Stomach (tissue), 9 donors: ENCODE measurements around the gene TUBG2. TPM values are rescaled to one million over a fixed set of nuclear protein-coding genes. Genes with fewer than 3 reads are reported as not detected.

Experiments used
- DNase-seq, 2 donors: peaks; one replicate each; pipeline versions ENCODE4 v3.0.0 to v3.0.0-alpha.2; 2013 to 2019
- H3K27ac ChIP-seq, 5 donors: fragments of 200-600 bp in 4 of 5; sonication (generic) in 4 of 5; one replicate each; pipeline ENCODE4 v1.5.1; 2013 to 2019; ENCODE audit warnings: mild to moderate bottlenecking in 1 of 5, moderate library complexity in 1 of 5
- H3K27me3 ChIP-seq, 3 donors: fragments of 200-600 bp; sonication (generic); one replicate each; pipeline ENCODE4 v1.5.1; 2017 to 2019; ENCODE audit warnings: mixed run types in 1 of 3
- H3K36me3 ChIP-seq, 4 donors: fragments of 200-600 bp; sonication (generic); 1 replicate in 3 of 4; 2 replicates in 1 of 4; pipeline ENCODE4 v1.5.1; 2016 to 2019
- H3K4me1 ChIP-seq, 4 donors: fragments of 200-600 bp; sonication (generic); one replicate each; pipeline ENCODE4 v1.5.1; 2016 to 2019
- H3K4me3 ChIP-seq, 4 donors: fragments of 200-600 bp; sonication (generic) in 3 of 4; one replicate each; pipeline ENCODE4 v1.5.1; 2016 to 2019; ENCODE audit warnings: mild to moderate bottlenecking in 1 of 4
- H3K9me3 ChIP-seq, 4 donors: fragments of 200-600 bp; sonication (generic); one replicate each; pipeline ENCODE4 v1.5.1; 2016 to 2019
- EP300 ChIP-seq: sonication (generic); formaldehyde crosslinking; IDR thresholded peaks from one replicate; pipeline ENCODE4 v1.6.1; 2017; ENCODE audit warnings: antibody characterized with exemption
- POLR2A ChIP-seq, 4 donors: fragments of 450-650 bp; IDR thresholded peaks; one replicate each; pipeline ENCODE4 v1.6.1; 2016; ENCODE audit warnings: antibody characterized with exemption in 4 of 4, control low read depth in 2 of 4, mild to moderate bottlenecking in 1 of 4, moderate library complexity in 1 of 4
- POLR2AphosphoS5 ChIP-seq, 3 donors: sonication (generic); formaldehyde crosslinking; IDR thresholded peaks; one replicate each; pipeline ENCODE4 v1.6.1; 2016; ENCODE audit warnings: antibody characterized with exemption in 3 of 3
- WGBS, 5 donors: extraction: QIAGEN DNeasy Blood & Tissue Kit in 3 of 5; methylation state at CpG; one replicate each; pipeline versions ENCODE4 v1.1.5 to v1.1.7; 2013 to 2018; 5-methylcytosine and 5-hydroxymethylcytosine counted together
- intact Hi-C: fragments of 100-400 bp; cut with DNase I; formaldehyde crosslinking; loops from one replicate; pipeline ENCODE4 v1.15.1; 2023; ENCODE audit warnings: low total_unique reads
- polyA plus RNA-seq, 3 donors: library from polyadenylated mRNA; stranded (reverse); fragments of 200-250 nt; gene quantifications; one replicate each; pipeline ENCODE4 v1.2.3, GENCODE V29; 2013
- total RNA-seq, 5 donors: library from RNA; depleted of rRNA; stranded (reverse); fragments of >200 nt; gene quantifications; one replicate each; pipeline versions ENCODE4 v1.1.0 to v1.2.3, GENCODE V29; 2014 to 2016
- TF ChIP-seq, protein P1 (sequence below), 7 experiments: fragments of 450-650 bp in 4 of 7; fragments of 200-600 bp in 3 of 7; sonication (generic) in 3 of 7; IDR thresholded peaks; one replicate each; pipeline ENCODE4 v1.5.1; 2016 to 2019; ENCODE audit warnings: antibody characterized with exemption in 7 of 7, control low read depth in 2 of 7, mild to moderate bottlenecking in 1 of 7
- donor health status: healthy with polysubstance abuse.
- donor health status: Bipolar disorder and iron deficiency.
- donor health status: healthy.

Gene TUBG2
- total and polyA plus RNA-seq, 8 donors: 4.3 to 181 (median 15.9) TPM

DNA sequence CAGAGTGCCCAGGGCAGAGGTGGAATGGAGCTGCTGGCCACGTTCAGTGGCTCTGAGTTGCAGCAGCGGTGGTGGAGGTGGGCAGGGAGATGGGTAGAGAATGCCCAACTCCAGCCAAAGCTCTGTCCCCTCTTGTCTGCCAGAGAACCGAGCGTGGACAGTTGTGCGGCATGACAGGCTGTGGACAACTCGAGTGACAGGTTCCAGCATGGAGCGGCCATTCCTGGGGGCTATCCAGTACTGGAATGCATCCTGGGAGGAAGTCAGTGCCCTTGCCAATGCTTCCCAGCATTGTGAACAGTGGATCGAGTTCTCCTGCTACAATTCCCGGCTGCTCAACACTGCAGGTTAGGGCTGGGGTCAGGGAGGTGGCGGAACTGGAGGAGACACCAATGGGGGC is 31.5 kb downstream of the TUBG2 start:
- H3K27me3 ChIP-seq: no peaks in the 10 kb centered on the region
- H3K27ac ChIP-seq: no peak overlapping the region
- peaks cover 10 to 86% (median 66%) of the 10 kb centered on the region in 4 donors for H3K36me3 ChIP-seq
- H3K4me1 ChIP-seq: no peaks in the 10 kb centered on the region
- TF ChIP-seq EP300: no peak
- TF ChIP-seq, protein P1, sequence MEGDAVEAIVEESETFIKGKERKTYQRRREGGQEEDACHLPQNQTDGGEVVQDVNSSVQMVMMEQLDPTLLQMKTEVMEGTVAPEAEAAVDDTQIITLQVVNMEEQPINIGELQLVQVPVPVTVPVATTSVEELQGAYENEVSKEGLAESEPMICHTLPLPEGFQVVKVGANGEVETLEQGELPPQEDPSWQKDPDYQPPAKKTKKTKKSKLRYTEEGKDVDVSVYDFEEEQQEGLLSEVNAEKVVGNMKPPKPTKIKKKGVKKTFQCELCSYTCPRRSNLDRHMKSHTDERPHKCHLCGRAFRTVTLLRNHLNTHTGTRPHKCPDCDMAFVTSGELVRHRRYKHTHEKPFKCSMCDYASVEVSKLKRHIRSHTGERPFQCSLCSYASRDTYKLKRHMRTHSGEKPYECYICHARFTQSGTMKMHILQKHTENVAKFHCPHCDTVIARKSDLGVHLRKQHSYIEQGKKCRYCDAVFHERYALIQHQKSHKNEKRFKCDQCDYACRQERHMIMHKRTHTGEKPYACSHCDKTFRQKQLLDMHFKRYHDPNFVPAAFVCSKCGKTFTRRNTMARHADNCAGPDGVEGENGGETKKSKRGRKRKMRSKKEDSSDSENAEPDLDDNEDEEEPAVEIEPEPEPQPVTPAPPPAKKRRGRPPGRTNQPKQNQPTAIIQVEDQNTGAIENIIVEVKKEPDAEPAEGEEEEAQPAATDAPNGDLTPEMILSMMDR (IDR thresholded peaks at IDR 0.05): no peak
- TF ChIP-seq POLR2A (IDR thresholded peaks at IDR 0.05): no peak
- TF ChIP-seq POLR2AphosphoS5 (IDR thresholded peaks at IDR 0.05): no peak
- intact Hi-C loops: no loop called here
- DNase-seq: no peak
- WGBS, 5 donors: 85 to 91% (median 88%) methylated on average over 8 to 10 of the region's 10 CpGs
- H3K4me3 ChIP-seq: no peak overlapping the region
- no peaks in the 10 kb centered on the region for H3K9me3 ChIP-seq

DNA sequence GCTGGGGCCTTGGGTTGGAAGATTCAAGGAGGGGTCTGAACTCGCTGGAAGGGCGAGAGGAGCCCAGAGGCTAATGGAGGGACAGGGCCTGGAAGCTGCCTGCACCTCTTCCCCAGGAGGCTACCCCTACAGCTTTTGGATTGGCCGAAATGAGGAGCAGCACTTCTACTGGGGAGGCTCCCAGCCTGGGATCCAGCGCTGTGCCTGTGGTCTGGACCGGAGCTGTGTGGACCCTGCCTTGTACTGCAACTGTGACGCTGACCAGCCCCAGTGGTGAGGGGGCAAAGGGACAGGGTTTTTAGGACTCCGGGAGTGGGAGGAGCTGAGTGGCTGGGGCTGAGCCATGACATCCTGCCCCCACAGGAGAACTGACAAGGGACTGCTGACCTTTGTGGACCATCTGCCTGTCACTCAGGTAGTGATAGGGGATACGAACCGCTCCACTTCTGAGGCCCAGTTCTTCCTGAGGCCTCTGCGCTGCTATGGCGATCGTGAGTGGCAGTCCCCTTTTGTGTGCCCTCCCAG is 32.0 kb downstream of the TUBG2 start:
- no peaks in the 10 kb centered on the region for H3K4me1 ChIP-seq
- H3K9me3 ChIP-seq: no peaks in the 10 kb centered on the region
- DNase-seq: no peak
- H3K4me3 ChIP-seq: no peak overlapping the region
- no peak overlapping the region for H3K27ac ChIP-seq
- intact Hi-C loops: no loop called here
- H3K36me3 ChIP-seq: peaks cover 10 to 86% (median 68%) of the 10 kb centered on the region in 4 donors
- TF ChIP-seq POLR2AphosphoS5 (IDR thresholded peaks at IDR 0.05): no peak
- TF ChIP-seq, protein P1 (IDR thresholded peaks at IDR 0.05): no peak
- no peak for TF ChIP-seq POLR2A (IDR thresholded peaks at IDR 0.05)
- TF ChIP-seq EP300: no peak
- 91 to 96% (median 95%) methylated on average over 12 of the region's 12 CpGs for WGBS, 5 donors
- H3K27me3 ChIP-seq: no peaks in the 10 kb centered on the region

DNA sequence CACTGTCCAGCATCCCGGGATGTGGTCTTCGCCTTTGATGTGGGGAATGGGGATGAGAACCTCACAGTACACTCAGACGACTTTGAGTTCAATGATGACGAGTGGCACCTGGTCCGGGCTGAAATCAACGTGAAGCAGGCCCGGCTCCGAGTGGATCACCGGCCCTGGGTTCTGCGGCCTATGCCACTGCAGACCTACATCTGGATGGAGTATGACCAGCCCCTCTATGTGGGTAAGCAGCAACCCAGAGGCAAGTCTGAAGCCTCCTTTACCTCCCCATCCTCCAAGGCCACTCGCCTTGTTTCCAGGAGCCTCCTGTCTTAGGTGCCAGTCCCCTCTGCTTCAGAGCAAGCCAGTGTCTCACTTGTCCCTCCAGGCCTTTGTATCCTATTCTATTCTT is 33.4 kb downstream of the TUBG2 start:
- 83 to 90% (median 88%) methylated on average over 11 of the region's 11 CpGs for WGBS, 5 donors
- peaks cover 16 to 91% (median 79%) of the 10 kb centered on the region in 4 donors for H3K36me3 ChIP-seq
- intact Hi-C loops: no loop called here
- no peak overlapping the region for H3K27ac ChIP-seq
- H3K9me3 ChIP-seq: no peaks in the 10 kb centered on the region
- TF ChIP-seq, protein P1 (IDR thresholded peaks at IDR 0.05): no peak
- no peak for TF ChIP-seq POLR2A (IDR thresholded peaks at IDR 0.05)
- TF ChIP-seq POLR2AphosphoS5 (IDR thresholded peaks at IDR 0.05): no peak
- TF ChIP-seq EP300: no peak
- no peaks in the 10 kb centered on the region for H3K4me1 ChIP-seq
- no peak for DNase-seq
- H3K27me3 ChIP-seq: no peaks in the 10 kb centered on the region
- H3K4me3 ChIP-seq: no peak overlapping the region

DNA sequence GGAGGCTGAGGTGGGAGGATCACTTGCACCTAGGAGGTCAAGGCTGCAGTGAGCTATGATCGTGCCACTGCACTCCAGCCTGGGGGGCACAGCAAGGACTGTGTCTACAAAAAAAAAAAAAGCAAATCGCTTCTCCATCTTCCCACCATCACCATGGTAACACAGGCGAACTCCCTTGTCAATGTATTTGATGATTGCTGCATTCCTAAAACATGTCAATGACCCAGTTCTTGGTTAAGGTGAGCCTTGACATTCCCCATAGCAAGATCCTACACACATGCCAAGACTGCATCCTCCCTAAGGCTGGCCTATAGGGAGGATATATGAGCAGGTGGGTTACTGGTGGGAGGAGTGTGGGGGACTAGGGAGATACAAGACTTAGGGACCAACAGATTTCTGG is 35.4 kb downstream of the TUBG2 start:
- DNase-seq: no peak
- Histone ChIP-seq H3K4me1 (peaks cover 0 to 11% (median 3%) of the 10 kb centered on the region in 4 donors), H3K9me3 (no peaks in the 10 kb centered on the region), H3K27me3 (no peaks in the 10 kb centered on the region), H3K27ac (no peak overlapping the region), H3K36me3 (peaks cover 17 to 98% (median 92%) of the 10 kb centered on the region in 4 donors), H3K4me3 (no peak overlapping the region)
- WGBS, 5 donors: 79 to 98% (median 88%) methylated on average over 3 of the region's 3 CpGs
- intact Hi-C loops: no loop called here
- no peak for TF ChIP-seq POLR2AphosphoS5 (IDR thresholded peaks at IDR 0.05)
- TF ChIP-seq EP300: no peak
- TF ChIP-seq POLR2A (IDR thresholded peaks at IDR 0.05): no peak

DNA sequence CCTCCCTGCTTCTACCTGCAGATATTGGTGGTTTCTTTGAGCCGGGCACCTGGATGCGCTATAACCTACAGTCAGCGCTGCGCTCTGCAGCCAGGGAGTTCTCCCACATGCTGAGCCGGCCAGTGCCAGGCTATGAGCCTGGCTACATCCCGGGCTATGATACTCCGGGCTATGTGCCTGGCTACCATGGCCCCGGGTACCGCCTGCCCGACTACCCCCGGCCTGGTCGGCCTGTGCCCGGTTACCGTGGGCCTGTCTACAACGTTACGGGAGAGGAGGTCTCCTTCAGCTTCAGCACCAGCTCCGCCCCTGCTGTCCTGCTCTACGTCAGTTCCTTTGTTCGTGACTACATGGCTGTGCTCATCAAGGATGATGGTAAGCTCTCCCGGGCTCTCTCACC is 36.4 kb downstream of the TUBG2 start:
- intact Hi-C loops: no loop called here
- no peak for DNase-seq
- H3K36me3 ChIP-seq: peaks cover 18 to 99% (median 96%) of the 10 kb centered on the region in 4 donors
- TF ChIP-seq EP300 (no peak), POLR2AphosphoS5 (IDR thresholded peaks at IDR 0.05) (no peak), POLR2A (IDR thresholded peaks at IDR 0.05) (no peak)
- TF ChIP-seq, protein P1 (IDR thresholded peaks at IDR 0.05): no peak
- H3K4me3 ChIP-seq: no peak overlapping the region
- H3K4me1 ChIP-seq: peaks cover 0 to 11% (median 3%) of the 10 kb centered on the region in 4 donors
- no peaks in the 10 kb centered on the region for H3K9me3 ChIP-seq
- no peaks in the 10 kb centered on the region for H3K27me3 ChIP-seq
- WGBS, 5 donors: 90 to 94% (median 93%) methylated on average over 20 of the region's 20 CpGs
- no peak overlapping the region for H3K27ac ChIP-seq
